GM12878 (cell line): ENCODE results near the gene TMEM201. TPM values are rescaled to one million over a fixed set of nuclear protein-coding genes. Genes with fewer than 3 reads are reported as not detected.

Experiments used
- ATAC-seq: fragments of 200-7000 bp; cut with Tn5 transposase; 3 replicates; pipeline ENCODE4 v1.9.1; 2020; ENCODE audit warnings: mild to moderate bottlenecking, moderate library complexity
- BruUV-seq: library from RNA; stranded (reverse); fragments of 400-500 nt; replicated peaks from 2 replicates; lab custom pipeline; 2021; lab: Mats Ljungman, UMichigan
- CTCF ChIA-PET: fragments of 300-600 bp; sonication (Branson Sonifier 250); formaldehyde crosslinking; extraction: SDS; loops from one replicate; lab custom pipeline; 2021; ENCODE audit warnings: inconsistent platforms; lab: Yijun Ruan, JAX
- POLR2A ChIA-PET: fragments of 350-600 bp; formaldehyde crosslinking; extraction: SDS; loops from one replicate; lab custom pipeline; 2021; ENCODE audit warnings: inconsistent platforms; lab: Charles Lee
- RAD21 ChIA-PET: fragments of 300-600 bp; sonication (Branson Sonifier 250); formaldehyde crosslinking; loops from one replicate; lab custom pipeline; 2023; ENCODE audit warnings: antibody characterized with exemption; ENCODE audit not compliant: unreplicated experiment; lab: Charles Lee
- SMC1A ChIA-PET: fragments of 300-600 bp; sonication (Branson Sonifier 250); formaldehyde crosslinking; loops from one replicate; lab custom pipeline; 2023; ENCODE audit not compliant: unreplicated experiment, uncharacterized antibody; lab: Charles Lee
- DNase-seq: peaks from one replicate; pipeline ENCODE4 v3.0.0-alpha.2; 2011; ENCODE audit warnings: low read depth, low spot score
- FAIRE-seq: peaks from 3 replicates; lab custom pipeline; 2011; peaks lifted over from hg19 to GRCh38; lab: Jason Lieb, UNC
- H2AFZ ChIP-seq: 2 replicates; pipeline ENCODE4 v1.6.0; 2011; ENCODE audit warnings: low read depth, low read length, control low read depth; ENCODE audit not compliant: control insufficient read depth
- H3K27ac ChIP-seq: 2 replicates; pipeline ENCODE4 v1.5.1; 2011; ENCODE audit warnings: control low read depth; ENCODE audit not compliant: control insufficient read depth, insufficient read depth
- H3K27me3 ChIP-seq, 2 experiments: replicated peaks in 1 of 2; 2 replicates each; pipeline versions ENCODE4 v1.6.0 to v1.6.1; 2011; ENCODE audit warnings: low read length in 1 of 2; ENCODE audit not compliant: control insufficient read depth in 2 of 2, insufficient read depth in 2 of 2
- H3K36me3 ChIP-seq, 2 experiments: 2 replicates each; pipeline ENCODE4 v1.5.1; 2011; ENCODE audit warnings: low read length in 1 of 2; ENCODE audit not compliant: control insufficient read depth in 2 of 2, insufficient read depth in 2 of 2
- H3K4me1 ChIP-seq: 2 replicates; pipeline ENCODE4 v1.6.1; 2011; ENCODE audit warnings: mild to moderate bottlenecking, low read length, moderate library complexity, mixed read lengths; ENCODE audit not compliant: control insufficient read depth, insufficient read depth
- H3K4me2 ChIP-seq: 2 replicates; pipeline ENCODE4 v1.6.0; 2011; ENCODE audit warnings: control low read depth; ENCODE audit not compliant: control insufficient read depth, insufficient read depth
- H3K4me3 ChIP-seq: fragments of 200-600 bp; sonication (generic); 2 replicates; pipeline ENCODE4 v1.5.1; 2016
- H3K79me2 ChIP-seq: 2 replicates; pipeline ENCODE4 v1.6.0; 2011; ENCODE audit warnings: low read length; ENCODE audit not compliant: control insufficient read depth, insufficient read depth
- H3K9ac ChIP-seq: 2 replicates; pipeline ENCODE4 v1.8.0; 2011; ENCODE audit warnings: low read length, control low read depth, mixed read lengths; ENCODE audit not compliant: control insufficient read depth, insufficient read depth
- H3K9me3 ChIP-seq: replicated peaks from 3 replicates; pipeline ENCODE4 v1.5.1; 2011; ENCODE audit warnings: mild to moderate bottlenecking, low read length; ENCODE audit not compliant: control insufficient read depth, insufficient read depth
- H4K20me1 ChIP-seq: 2 replicates; pipeline ENCODE4 v1.6.0; 2011; ENCODE audit not compliant: control insufficient read depth, insufficient read depth
- KDM1A ChIP-seq: fragments of 200-600 bp; sonication (generic); IDR thresholded peaks from 2 replicates; pipeline ENCODE4 v1.6.1; 2016; ENCODE audit warnings: borderline replicate concordance
- RAD21 ChIP-seq: IDR thresholded peaks from 2 replicates; pipeline ENCODE4 v1.6.1; 2011; ENCODE audit warnings: mild to moderate bottlenecking, low read depth, low read length, moderate library complexity; ENCODE audit not compliant: insufficient read depth
- SMAD1 ChIP-seq: fragments of 450-650 bp; IDR thresholded peaks from 2 replicates; pipeline ENCODE4 v1.6.1; 2018; ENCODE audit warnings: mild to moderate bottlenecking, low read depth; ENCODE audit not compliant: partially characterized antibody
- WGBS: methylation state at CpG from one replicate; pipeline ENCODE4 v1.1.6; 2016; ENCODE audit warnings: low lambda C conversion rate; ENCODE audit not compliant: insufficient replicate concordance, insufficient coverage; ENCODE audit errors: missing lambda C conversion rate; 5-methylcytosine and 5-hydroxymethylcytosine counted together
- in situ Hi-C: fragments of 300-500 bp; cut with MboI; formaldehyde crosslinking; loops from 9 replicates; pipeline ENCODE4 v1.14.3; 2018; ENCODE audit warnings: mixed read lengths
- intact Hi-C: fragments of 100-400 bp; cut with micrococcal nuclease; formaldehyde crosslinking; loops from one replicate; pipeline ENCODE4 v1.14.2; 2022; ENCODE audit not compliant: unreplicated experiment
- polyA plus RNA-seq, 11 experiments: library from polyadenylated mRNA; depleted of rRNA in 4 of 11; unstranded in 6 of 11; stranded (reverse) in 5 of 11; fragments of >200 nt; fragmentation: Nextera tagmentation in 4 of 11; fragmentation: Illumina TruSeq in 1 of 11; extraction: Ambion mirVana in 4 of 11; extraction: Trizol in 1 of 11; gene quantifications; 1 replicate in 1 of 11; 2 replicates in 10 of 11; pipeline versions ENCODE4 v1.2.1 to v1.2.3, GENCODE V29; 2011 to 2016; ENCODE audit warnings: inconsistent platforms in 2 of 11, missing spikeins in 2 of 11, low read depth in 1 of 11
- total RNA-seq, 4 experiments: library from RNA; depleted of rRNA in 3 of 4; stranded (reverse); fragments of >200 nt in 3 of 4; fragmentation: Illumina TruSeq in 1 of 4; extraction: Trizol in 1 of 4; gene quantifications; 2 replicates each; pipeline versions ENCODE4 v1.2.1 to v1.2.3, GENCODE V29; 2013 to 2021

TMEM201 gene
- total and polyA plus RNA-seq, 10 of the 15 experiments (the other 5 are each of a cell fraction or from before 2014, with no cell fraction given) = 0.13 to 26.6 (median 6.1) TPM

GRCh38 chr1:9591669-9592509 lies 3.2 kb downstream of the TMEM201 start:
- Histone ChIP-seq H4K20me1 (peaks cover 3% of the 10 kb centered on the region; the same call in 1 of the 2 replicates), H3K9me3 (no peaks in the 10 kb centered on the region), H3K36me3 (peaks cover 0 to 2% of the 10 kb centered on the region in 2 experiments; a peak in 3 of 4 replicates), H2AFZ (no peak overlapping the region), H3K27ac (no peak overlapping the region), H3K4me3 (peak overlapping the region; percentile 73; the same call in 1 of the 2 replicates), H3K4me1 (peaks cover 28% of the 10 kb centered on the region), H3K9ac (no peak overlapping the region), H3K79me2 (peaks cover 54% of the 10 kb centered on the region), H3K4me2 (peak overlapping the region; percentile 76; the same call in 1 of the 2 replicates), H3K27me3 (no peaks in the 10 kb centered on the region)
- no peak for FAIRE-seq
- ChIA-PET SMC1A (interaction anchor here (0.6 to 1.0 kb wide), 3 partner anchors 39 to 96 kb away, joined by 3 read pairs; no protein-coding TSS in a partner anchor), RAD21 (interaction anchor here (1.2 to 2.9 kb wide), 4 partner anchors 24 to 34 kb away, joined by 3 to 13 read pairs (median 9); no protein-coding TSS in a partner anchor), CTCF (interaction anchor here (0.7 to 4.9 kb wide), 8 partner anchors 8 to 222 kb away, joined by 3 to 37 read pairs (median 3); no protein-coding TSS in a partner anchor), POLR2A (interaction anchor here (0.6 kb wide), 1 partner anchor 64 kb away, joined by 6 read pairs; no protein-coding TSS in a partner anchor)
- WGBS = 79% methylated on average over 21 of the region's 22 CpGs
- in situ Hi-C loops (no loop called here), intact Hi-C loops (no loop called here)
- no peak for TF ChIP-seq SMAD1
- TF ChIP-seq KDM1A = no peak
- TF ChIP-seq RAD21 = no peak
- no peak for DNase-seq
- no peak for ATAC-seq
- BruUV-seq = no TSS peak
